T-helper 1 cell treated with Interleukin-12 subunit alpha and Interleukin-12 subunit beta and Interleukin-4 antibody, amounts not matched to agents 30 ng/mL and 1 ng/mL, for 36 hours (primary cell): Measurements from ENCODE around the gene ZNF791. TPM values are rescaled to one million over a fixed set of nuclear protein-coding genes. Genes with fewer than 3 reads are reported as not detected.
"Not testable (repeated sequence)": the region's sequence is repeated elsewhere in the genome, so short reads cannot be mapped to it uniquely, and the experiment has no call there.

Experiments
- intact Hi-C: fragments of 100-400 bp; cut with micrococcal nuclease; formaldehyde crosslinking; loops from one replicate; pipeline ENCODE4 v1.15.1; 2024
- total RNA-seq: library from RNA; stranded (reverse); gene quantifications from 2 replicates; pipeline ENCODE4 v1.2.3, GENCODE V29; 2022

The ZNF791 gene
- 31.4 and 34.3 TPM in 2 replicates for total RNA-seq

DNA sequence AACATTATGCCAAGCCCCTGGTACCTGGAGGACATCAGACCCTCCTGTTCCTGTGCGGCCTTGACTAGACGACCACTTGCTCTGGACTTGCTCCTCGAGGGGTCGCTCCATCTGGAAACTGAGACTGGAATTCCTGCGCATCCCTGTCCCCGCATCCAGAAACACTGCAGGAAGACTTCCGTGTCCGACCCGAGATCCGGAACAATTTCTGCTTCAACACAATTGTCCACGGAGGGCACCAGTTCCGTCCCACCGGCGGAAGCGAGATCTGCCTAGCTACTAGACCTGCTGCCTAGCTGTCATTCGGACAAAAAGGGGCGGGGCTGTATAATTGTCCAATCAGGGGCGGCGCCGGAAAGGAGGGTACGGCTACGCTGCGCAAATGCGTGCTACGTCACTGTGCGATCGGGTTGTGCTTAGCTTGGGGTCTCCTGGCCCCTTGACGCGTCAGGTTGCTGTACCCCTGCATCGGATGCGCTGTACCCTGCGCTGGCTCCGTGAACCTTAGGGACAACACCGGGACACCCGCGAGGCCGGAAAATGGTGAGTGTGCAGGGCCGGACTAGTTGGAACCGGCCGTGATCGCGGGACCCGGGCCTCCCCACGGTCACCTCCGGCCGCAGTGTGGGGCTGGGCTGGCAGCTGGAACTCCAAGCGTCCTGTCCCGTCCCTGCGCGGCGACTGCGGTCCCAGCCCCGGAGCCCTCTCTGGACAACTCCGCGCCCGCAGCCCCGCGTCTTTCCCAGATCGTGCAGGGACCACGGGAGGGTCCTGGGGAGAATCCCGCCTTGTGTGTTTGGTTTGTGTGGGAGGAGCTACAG is at the start of gene ZNF791, which contains the start of gene ZNF490:
Gene ZNF791, plus strand, starts transcription at position 381 of the 821 bp plus-strand sequence. Its CDS starts 160 bp downstream, at position 541.
Gene ZNF490, minus strand, starts transcription at position 274 of the 821 bp plus-strand sequence. Its CDS starts 133 bp downstream, at position 141.
- intact Hi-C loops = loop anchor here (1.0 to 10.0 kb wide), 12 partner anchors 30 to 544 kb away; partner anchors contain the start of genes CALR, DHPS, FBXW9 and IER2

DNA sequence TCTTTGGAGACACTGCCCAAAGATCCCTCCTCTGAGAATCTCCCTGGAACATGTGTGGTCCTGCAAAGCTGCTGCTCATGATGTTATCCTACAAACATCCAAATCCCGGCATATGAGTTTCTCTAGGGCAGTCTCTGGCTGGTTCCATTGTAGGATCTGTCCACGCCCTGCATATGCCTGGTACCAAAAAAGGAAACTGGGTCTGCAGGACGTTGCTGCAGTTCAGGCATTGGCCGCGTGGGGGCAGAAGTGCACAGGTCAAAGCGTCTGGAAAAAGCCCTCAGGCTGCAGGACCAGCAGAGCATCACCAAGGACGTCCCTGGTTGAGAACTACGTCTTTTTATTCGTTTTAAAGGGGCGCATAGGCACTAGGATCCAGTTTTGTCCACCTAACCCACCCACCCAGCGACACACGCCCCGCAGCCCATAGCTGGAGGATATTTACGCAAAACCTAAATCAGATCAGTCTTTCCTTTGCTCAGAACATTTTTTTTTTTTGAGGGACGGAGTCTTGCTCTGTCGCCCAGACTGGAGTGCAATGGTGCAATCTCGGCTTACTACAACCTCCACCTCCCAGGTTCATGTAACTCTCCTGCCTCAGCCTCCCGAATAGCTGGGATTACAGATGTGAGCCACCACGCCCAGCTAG is 46.6 kb upstream of the ZNF791 start:
- intact Hi-C loops = loop anchor here (1.0 to 2.0 kb wide), 8 partner anchors 13 to 283 kb away; partner anchors contain the start of genes ZNF490, ZNF564 and ZNF791

DNA sequence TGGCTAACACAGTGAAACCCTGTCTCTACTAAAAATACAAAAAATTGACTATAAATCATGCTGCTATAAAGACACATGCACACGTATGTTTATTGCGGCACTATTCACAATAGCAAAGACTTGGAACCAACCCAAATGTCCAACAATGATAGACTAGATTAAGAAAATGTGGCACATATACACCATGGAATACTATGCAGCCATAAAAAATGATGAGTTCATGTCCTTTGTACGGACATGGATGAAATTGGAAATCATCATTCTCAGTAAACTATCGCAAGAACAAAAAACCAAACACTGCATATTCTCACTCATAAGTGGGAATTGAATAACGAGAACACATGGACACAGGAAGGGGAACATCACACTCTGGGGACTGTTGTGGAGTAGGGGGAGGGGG is 44.3 kb upstream of the ZNF791 start:
- intact Hi-C loops = not testable (repeated sequence)

DNA sequence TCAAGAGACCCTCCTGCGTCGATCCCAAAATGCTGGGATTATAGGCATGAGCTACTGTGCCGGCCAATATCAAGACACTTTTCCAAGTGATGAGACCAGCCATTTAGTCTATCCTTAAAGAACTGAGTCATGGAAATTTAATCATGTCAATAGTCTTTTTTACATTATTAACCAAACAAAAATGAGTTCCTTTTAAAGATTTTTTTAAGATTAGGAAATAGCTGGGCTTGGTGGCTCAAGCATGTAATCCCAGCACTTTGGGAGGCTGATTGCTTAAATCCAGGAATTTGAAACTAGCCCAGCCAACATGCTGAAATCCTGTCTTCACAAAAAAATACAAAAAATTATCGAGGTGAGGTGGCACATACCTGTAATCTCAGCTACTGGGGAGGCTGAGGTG is 42.8 kb upstream of the ZNF791 start:
- intact Hi-C loops = no loop called here

DNA sequence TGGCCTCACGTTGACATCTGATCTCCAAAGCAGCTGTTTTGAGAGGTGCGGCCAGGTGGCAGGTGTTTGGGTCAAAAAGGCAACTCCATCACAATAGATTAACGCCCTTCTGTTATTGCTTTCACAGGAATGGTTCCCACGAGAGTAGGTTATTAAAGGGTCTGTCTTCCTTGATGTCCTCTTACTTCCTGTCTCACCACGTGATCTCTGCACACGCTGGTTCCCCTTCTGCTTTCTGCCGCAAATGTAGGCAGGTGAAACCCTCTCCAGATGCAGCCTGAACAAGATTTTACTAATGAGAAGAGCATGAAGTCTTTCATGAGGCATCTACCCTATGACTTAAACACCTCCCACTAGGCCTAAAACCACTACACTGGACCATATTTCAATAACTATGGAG is 36.7 kb upstream of the ZNF791 start:
- intact Hi-C loops = no loop called here

DNA sequence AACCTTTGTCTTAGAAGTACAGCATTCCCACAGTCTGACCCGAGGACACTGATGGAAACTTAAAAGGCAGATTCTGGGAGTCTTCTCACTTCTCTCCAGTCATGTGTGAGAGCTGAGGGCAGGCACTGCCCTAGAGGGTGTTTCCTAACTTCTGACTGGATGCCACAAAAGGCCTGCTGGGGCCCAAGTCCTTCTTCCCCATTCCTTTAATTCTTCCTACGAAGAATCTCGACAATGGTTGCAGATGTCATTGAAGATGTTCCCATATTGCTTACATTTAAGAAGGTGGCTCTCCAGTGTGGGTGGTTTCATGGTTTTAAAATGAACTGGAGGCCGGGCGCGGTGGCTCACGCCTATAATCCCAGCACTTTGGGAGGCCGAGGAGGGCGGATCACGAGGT is 32.1 kb upstream of the ZNF791 start:
- intact Hi-C loops = no loop called here

DNA sequence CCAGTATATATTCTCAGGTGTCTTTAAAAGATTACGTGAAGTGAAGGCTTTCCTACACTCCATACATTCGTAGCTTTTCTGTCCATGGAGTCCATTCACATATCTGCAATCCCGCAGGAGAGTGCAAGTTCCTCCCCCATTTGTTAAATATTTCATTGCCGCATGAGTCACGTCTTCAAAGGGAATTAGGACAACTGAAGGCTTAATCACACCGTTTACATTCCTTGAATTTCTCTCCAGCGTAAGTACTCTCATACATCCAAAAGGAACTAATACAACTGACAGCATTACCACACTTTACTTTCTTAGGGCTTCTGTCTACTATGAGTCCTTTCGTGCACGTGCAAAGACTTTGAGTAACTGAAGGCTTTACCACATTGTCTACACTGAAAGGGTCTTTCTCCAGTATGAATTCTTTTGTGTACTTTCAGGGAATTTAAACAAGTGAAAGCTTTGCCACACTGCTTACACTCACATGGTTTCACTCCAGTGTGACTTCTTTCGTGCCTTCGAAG is 30.5 kb upstream of the ZNF791 start:
- intact Hi-C loops = no loop called here

DNA sequence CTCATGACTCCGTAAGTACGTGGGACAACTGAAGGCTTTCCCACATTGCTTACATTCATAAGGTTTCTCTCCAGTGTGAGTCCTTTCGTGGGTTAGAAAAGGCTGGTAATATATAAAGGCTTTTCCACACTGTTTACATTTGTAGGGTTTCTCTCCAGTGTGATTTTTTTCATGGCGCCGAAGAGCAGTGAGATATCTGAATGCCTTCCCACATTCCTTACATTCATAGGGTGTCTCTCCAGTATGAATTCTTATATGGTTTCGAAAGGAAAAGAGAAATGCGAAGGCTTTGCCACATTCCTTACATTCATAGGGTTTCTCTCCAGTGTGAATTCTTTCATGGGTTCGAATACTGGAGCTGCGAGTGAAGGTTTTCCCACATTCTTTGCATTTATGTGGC is 29.6 kb upstream of the ZNF791 start:
- intact Hi-C loops = no loop called here

DNA sequence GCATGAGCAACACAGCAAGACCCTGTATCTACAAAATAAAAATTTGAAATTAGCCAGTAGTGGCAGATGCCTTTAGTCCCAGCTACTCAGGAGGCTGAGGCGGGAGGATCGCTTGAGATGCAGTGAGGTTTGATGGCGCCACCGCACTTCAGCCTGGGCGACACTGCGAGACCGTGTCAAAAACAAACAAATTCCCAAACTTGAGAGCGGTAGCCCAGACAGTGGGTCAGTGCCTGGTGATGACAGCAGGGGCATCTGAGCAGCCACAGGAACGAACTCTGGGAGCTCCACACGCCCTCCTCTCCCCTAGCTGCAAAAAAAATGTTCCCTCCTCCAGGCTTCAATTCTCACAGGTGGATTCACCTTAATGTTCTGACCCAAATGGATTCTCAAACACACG is 14.2 kb upstream of the ZNF791 start:
- intact Hi-C loops = no loop called here

DNA sequence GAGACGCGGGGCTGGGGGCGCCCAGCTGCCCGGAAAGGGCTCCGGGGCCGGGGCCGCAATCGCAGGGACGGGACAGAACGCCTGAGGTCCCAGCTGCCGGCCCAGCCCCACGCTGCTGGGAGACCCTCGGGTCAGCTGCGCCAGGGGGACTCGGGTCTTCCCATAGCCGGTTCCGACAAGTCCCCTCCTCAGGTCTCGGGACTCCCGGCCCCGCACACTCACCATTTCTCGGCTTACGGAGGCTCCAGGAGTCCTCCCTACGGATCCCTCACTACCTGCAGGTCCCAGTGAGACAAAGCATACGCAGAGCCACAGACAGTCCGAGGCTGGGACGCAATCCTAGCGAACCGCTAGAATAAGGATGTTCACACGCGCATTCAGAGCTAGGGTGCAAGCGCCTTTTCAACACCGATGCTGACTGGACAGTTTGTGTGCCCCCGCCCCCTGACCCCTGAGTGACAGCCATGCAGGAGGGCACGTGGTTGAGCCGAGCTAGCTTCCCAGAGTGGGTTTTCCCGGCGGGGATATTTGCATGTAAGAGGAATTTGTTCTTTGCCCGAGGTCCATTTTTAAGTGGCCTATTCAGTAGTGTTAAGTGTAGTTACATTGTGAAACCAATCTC is 13.7 kb upstream of the ZNF791 start:
- intact Hi-C loops = no loop called here

DNA sequence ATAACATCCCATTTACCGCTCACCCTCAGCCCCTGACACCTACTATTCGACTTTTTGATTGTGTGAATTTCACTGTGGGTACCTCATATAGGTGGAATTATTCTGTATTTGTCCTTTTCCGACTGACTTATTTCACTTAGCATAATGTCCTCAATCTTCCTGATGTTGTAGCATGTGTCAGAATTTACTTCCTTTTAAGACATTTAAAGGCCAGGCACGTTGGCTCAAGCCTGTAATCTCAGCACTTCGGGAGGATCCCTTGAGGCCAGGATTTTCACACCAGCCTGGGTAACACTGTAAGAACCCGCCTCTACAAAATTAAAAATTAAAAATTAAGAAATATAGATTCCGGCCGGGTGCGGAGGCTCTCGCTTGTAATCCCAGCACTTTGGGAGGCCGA is 13.1 kb upstream of the ZNF791 start:
- intact Hi-C loops = no loop called here

DNA sequence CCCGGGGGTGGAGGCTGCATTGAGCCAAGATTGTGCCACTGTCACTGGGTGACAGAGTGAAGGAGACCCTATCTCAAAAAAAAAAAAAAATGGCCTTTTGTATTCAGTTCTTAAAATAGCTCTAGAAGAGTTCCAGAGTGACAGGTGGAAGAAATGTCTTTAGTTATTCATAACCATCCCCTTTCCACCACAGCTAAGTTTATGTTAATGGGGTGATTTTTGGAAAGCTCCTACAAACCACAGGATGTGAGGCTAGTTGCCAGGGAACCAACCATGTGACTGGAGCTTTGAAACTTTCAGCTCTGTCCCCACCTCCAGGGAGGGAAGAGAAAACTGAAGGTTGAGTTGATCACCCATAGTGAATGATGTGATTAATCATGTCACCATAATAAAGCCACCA is 7.0 kb upstream of the ZNF791 start:
- intact Hi-C loops = loop anchor here (1.0 to 2.0 kb wide), 4 partner anchors 10 to 121 kb away; no protein-coding TSS in a partner anchor

DNA sequence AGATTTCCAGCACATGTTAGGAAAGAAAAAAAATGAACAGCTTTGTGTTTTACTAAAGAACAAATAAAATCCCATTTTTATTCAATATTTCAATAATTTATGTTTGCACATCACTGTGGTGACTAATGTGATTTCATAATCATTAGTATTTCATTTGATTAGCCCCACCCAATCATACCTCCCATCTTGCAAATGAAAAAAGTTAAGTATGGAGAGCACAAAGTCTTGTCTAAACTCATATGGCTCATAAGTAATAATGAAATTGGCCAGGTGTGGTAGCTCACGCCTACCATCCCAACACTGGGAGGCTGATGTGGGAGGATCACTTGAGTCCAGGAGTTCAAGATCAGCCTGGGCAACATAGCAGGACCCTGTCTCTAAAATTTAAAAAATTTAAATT is 3.9 kb upstream of the ZNF791 start:
- intact Hi-C loops = no loop called here

DNA sequence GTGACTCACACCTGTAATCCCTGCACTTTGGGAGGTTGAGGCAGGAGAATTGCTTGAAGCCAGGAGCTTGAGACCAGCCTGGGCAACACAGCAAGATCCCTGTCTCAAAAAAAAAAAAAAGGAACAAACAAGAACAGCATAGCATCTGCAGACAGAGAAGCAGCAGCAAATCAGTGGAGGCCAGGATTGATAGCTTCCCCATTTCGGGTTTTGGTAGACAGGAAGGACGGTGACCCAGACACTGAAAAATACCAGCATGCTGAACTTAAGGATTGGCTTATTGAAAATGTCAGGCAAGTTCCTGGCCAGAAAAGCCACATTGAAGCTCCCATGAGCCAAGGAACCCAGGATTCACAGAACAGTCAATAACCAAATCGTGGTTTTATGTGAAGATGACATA is 3.1 kb upstream of the ZNF791 start:
- intact Hi-C loops = no loop called here

DNA sequence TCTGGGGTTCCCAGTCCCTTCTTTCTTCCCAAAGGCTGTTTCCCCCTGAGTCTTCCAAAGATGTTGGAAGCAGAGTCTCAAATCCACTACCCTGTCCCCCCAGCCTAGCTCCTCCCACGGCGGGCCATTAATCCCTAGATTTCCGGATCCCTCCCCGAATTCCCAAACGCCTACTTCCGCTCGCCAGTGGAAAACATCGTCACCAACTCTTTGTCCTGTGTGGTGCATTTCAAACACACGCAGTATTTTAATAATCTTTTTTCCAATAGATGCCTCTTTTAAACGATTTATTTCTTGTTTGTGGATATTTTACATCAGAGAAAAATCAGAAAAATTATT is 610 bp downstream of the ZNF791 start:
- intact Hi-C loops = loop anchor here (2.0 to 10.0 kb wide), 7 partner anchors 171 to 543 kb away; partner anchors contain the start of genes CALR, IER2, JUNB and STX10

DNA sequence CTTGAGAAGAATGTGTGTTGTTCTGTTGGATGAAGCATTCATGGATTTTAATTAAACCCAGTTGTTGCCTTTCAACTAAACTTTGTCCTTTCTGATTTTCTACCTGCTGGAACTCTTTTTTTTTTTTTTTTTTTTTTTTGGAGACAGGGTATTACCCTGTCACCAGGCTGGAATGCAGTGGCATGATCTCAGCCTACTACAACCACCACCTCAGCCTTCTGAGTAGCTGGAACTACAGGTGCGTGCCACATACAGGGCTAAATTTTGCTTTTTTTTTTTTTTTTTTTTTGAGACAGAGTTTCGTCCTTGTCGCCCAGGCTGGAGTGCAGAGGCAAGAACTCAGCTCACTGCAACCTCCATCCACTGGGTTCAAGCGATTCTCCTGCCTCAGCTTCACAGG is 6.9 kb downstream of the ZNF791 start:
- intact Hi-C loops = loop anchor here (10.0 kb wide), 1 partner anchor 537 kb away; the partner anchor contains the start of genes IER2 and STX10

DNA sequence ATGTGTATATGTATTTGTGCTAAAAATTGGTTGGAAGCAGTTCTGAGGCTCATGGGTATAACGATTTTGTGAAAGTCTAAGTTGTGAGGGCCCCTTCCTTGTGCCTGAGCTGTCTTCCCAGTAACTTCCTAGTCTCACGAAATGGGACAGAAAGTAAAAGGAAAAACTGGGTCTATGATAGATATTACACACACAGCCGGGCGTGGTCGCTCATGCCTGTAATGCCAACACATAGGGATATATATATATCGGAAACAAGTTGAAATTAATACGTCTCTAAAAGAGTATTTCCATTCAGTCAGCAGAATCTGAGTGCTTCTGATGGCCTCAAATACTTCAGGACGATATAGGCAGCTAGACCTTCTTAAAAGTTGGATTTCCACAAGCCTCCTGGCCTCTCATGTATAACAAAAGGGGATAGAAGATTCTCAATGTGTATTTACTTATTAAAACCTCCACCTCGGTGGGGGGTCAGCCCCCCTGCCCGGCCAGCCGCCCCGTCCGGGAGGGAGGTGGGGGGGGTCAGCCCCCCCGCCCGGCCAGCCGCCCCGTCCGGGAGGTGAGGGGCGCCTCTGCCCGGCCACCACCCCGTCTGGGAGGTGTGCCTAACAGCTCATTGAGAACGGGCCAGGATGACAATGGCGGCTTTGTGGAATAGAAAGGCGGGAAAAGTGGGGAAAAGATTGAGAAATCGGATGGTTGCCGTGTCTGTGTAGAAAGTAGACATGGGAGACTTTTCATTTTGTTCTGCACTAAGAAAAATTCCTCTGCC is 10.7 kb downstream of the ZNF791 start:
- intact Hi-C loops = not testable (repeated sequence)

DNA sequence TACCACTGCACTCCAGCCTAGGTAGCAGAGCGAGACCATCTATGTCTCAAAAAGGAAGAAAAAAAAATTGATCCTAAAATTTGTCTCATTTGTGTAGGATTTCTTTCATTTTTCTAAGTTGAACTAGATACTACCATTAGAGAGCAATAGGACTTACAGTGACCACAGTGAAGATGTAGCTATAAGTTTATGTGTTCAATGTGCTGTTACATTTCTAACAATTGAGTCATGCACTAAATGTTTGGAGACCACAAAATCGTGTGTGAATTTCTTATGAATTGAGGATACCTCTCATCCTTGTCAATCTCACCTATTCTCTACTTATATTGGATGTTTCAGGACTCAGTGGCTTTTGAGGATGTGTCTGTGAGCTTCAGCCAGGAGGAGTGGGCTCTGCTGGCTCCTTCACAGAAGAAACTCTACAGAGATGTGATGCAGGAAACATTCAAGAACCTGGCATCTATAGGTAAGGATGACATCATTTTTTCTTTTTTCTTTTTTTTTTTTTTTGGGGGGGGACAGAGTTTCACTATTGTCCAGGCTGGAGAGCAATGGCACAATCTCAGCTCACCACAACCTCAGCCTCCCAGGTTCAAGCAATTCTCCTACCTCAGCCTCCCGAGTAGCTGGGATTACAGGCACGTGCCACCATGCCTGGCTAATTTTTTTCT is 12.8 kb downstream of the ZNF791 start:
- intact Hi-C loops = no loop called here

DNA sequence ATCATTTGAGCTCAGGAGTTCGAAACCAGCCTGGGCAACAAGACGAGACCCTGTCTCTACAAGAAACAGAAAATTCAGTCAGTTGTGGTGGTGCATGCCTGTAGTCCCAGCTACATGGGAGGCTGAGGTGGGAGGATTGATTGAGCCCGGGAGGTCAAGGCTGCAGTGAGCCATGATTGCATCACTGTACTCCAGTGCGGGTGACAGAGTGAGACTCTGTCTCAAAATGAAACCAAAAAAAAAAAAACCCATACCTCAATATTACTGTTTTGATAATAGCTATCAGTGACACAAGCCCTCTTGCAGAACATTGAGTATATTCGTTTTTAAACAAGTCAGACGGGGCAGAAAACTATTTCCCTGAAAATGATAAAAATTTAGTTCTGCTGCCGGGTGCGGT is 16.2 kb downstream of the ZNF791 start:
- intact Hi-C loops = no loop called here
